ENCODE data around the gene APP.

DNA sequence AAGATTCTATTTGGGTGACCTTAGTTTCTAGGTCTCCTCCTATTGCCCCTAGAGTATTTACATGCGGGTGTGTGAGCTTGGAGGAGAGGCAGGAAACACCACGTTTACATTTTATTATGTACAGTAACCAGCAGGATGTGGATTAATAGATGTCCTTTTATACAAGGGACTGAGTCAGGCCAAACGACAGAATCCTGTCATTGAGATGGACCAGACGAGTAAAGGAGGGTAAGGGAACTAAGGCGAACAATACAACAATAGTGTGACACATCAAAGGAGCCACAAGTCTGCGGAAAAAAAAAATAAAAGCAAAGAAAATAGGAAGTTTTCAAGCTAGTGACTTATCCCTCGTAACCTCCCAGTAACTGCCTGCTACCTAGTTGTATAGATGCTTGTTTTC, 284.7 kb downstream of the APP start:
- TF ChIP-seq, protein P1, sequence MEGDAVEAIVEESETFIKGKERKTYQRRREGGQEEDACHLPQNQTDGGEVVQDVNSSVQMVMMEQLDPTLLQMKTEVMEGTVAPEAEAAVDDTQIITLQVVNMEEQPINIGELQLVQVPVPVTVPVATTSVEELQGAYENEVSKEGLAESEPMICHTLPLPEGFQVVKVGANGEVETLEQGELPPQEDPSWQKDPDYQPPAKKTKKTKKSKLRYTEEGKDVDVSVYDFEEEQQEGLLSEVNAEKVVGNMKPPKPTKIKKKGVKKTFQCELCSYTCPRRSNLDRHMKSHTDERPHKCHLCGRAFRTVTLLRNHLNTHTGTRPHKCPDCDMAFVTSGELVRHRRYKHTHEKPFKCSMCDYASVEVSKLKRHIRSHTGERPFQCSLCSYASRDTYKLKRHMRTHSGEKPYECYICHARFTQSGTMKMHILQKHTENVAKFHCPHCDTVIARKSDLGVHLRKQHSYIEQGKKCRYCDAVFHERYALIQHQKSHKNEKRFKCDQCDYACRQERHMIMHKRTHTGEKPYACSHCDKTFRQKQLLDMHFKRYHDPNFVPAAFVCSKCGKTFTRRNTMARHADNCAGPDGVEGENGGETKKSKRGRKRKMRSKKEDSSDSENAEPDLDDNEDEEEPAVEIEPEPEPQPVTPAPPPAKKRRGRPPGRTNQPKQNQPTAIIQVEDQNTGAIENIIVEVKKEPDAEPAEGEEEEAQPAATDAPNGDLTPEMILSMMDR (conservative IDR thresholded peaks at IDR 0.05) = no peak
- no peak for TF ChIP-seq EZH2 (IDR thresholded peaks at IDR 0.05; ENCODE audit: low read depth)

All from PC-9 (cell line).